Calu3 (cell line): ENCODE measurements around the gene SLC8A1. TPM values are rescaled to one million over a fixed set of nuclear protein-coding genes. Genes with fewer than 3 reads are reported as not detected.

Experiments used
- BruUV-seq: library from RNA; stranded (reverse); fragments of 400-500 nt; replicated peaks from 2 replicates; lab custom pipeline; 2021; lab: Mats Ljungman, UMichigan
- CTCF ChIA-PET: fragments of 300-600 bp; sonication (Branson Sonifier 250); formaldehyde crosslinking; loops from one replicate; lab custom pipeline; 2022; ENCODE audit warnings: antibody characterized with exemption; lab: Charles Lee
- DNase-seq: peaks from one replicate; pipeline ENCODE4 v3.0.0; 2022
- H3K27ac Mint-ChIP-seq: one replicate; pipeline ENCODE4 v1.8.0; 2022; ENCODE audit warnings: mixed read lengths; ENCODE audit not compliant: unreplicated experiment
- H3K27me3 Mint-ChIP-seq: one replicate; pipeline ENCODE4 v1.8.0; 2022; ENCODE audit warnings: mixed read lengths; ENCODE audit not compliant: unreplicated experiment
- H3K36me3 Mint-ChIP-seq: one replicate; pipeline ENCODE4 v1.8.0; 2022; ENCODE audit warnings: mild to moderate bottlenecking, moderate library complexity, mixed read lengths; ENCODE audit not compliant: insufficient read depth, unreplicated experiment
- H3K4me1 Mint-ChIP-seq: one replicate; pipeline ENCODE4 v1.8.0; 2022; ENCODE audit warnings: mild to moderate bottlenecking, low read depth, mixed read lengths; ENCODE audit not compliant: unreplicated experiment
- H3K4me3 Mint-ChIP-seq: one replicate; pipeline ENCODE4 v1.8.0; 2022; ENCODE audit warnings: mild to moderate bottlenecking, low read depth, moderate library complexity, mixed read lengths; ENCODE audit not compliant: unreplicated experiment
- H3K9me3 Mint-ChIP-seq: one replicate; pipeline ENCODE4 v1.8.0; 2022; ENCODE audit warnings: low read depth, mixed read lengths; ENCODE audit not compliant: unreplicated experiment
- intact Hi-C: fragments of 100-400 bp; cut with micrococcal nuclease; formaldehyde crosslinking; loops from one replicate; pipeline ENCODE4 v1.10.0; 2022; ENCODE audit not compliant: unreplicated experiment
- total RNA-seq: library from RNA; stranded (reverse); gene quantifications from 2 replicates; pipeline ENCODE4 v1.2.3, GENCODE V29; 2022
- TF ChIP-seq, protein P1 (sequence below): fragments of 200-600 bp; IDR thresholded peaks from one replicate; pipeline ENCODE4 v1.8.0; 2022; ENCODE audit warnings: antibody characterized with exemption; ENCODE audit not compliant: unreplicated experiment

SLC8A1 gene
- total RNA-seq, 1 experiment from 2014 or later: 0.05 TPM

DNA sequence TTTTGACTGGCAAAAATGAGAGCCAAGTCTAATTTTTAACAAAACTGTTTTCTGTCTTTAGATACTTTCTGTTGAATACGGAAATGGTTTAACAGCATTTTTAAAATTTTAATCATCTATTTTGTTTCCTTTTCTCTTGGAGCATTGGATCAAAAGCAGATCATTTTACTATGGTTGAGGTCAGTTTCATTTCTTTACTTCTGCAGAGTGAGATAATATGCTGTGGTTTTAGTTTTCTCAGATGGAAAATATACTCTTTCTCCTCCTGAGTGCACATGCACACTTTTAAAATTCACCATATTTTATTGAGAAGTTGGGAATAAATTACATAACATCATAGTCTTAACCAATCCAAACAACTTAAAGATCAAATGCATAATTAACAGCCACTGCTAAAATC, 283.3 kb downstream of the SLC8A1 start:
- CTCF ChIA-PET: no interaction called here
- Mint-ChIP-seq H3K27me3 (no peaks in the 10 kb centered on the region), H3K4me1 (peaks cover 14% of the 10 kb centered on the region), H3K4me3 (no peak overlapping the region), H3K9me3 (no peaks in the 10 kb centered on the region), H3K36me3 (peaks cover 5% of the 10 kb centered on the region), H3K27ac (peak overlapping the region; percentile 12)
- no peak for DNase-seq
- TF ChIP-seq, protein P1, sequence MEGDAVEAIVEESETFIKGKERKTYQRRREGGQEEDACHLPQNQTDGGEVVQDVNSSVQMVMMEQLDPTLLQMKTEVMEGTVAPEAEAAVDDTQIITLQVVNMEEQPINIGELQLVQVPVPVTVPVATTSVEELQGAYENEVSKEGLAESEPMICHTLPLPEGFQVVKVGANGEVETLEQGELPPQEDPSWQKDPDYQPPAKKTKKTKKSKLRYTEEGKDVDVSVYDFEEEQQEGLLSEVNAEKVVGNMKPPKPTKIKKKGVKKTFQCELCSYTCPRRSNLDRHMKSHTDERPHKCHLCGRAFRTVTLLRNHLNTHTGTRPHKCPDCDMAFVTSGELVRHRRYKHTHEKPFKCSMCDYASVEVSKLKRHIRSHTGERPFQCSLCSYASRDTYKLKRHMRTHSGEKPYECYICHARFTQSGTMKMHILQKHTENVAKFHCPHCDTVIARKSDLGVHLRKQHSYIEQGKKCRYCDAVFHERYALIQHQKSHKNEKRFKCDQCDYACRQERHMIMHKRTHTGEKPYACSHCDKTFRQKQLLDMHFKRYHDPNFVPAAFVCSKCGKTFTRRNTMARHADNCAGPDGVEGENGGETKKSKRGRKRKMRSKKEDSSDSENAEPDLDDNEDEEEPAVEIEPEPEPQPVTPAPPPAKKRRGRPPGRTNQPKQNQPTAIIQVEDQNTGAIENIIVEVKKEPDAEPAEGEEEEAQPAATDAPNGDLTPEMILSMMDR: no peak
- intact Hi-C loops: no loop called here
- no TSS peak for BruUV-seq

DNA sequence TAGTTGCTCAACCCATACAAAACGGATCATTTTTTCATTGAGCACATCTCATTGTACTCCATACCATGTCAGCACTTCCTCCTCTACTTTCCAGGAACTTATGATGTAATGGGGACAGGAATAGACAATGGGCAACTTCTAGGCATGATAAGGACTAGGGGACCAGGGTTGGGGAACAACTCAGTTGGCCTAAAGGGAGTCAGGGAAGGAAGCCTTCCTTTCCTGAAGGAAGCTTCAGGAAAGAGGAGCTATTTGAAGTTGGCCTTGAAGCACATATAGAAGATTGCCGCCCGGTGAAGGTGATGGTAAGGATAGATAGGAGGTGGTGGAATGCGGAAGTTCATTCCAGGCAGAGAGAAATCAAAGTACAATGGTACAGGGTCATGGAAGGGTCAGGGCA, 283.9 kb downstream of the SLC8A1 start:
- Mint-ChIP-seq H3K4me1 (peaks cover 14% of the 10 kb centered on the region), H3K36me3 (peaks cover 5% of the 10 kb centered on the region), H3K4me3 (no peak overlapping the region), H3K27ac (peak overlapping the region; percentile 12), H3K27me3 (no peaks in the 10 kb centered on the region), H3K9me3 (no peaks in the 10 kb centered on the region)
- CTCF ChIA-PET: no interaction called here
- peak; percentile 2 for DNase-seq
- TF ChIP-seq, protein P1: no peak
- BruUV-seq: no TSS peak
- intact Hi-C loops: no loop called here

DNA sequence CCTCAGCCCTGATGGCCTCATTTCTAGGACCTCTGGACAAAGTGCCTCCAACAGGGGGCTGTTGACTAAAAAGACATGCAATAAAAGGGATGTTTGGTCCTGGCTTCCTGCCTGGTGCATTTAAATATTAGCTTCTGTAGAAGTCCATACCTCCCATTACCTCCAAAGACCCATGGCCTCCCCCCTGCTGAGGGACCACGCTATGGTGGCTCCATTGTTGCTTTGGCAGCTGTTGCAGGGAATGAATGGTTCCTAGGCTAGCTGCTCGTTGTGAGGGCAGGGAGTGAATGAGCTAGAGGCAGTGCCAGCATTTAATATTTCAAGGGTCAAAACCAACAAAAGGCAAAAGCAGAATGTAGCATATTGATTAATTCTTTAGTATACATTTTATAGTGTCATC, 285.9 kb downstream of the SLC8A1 start:
- TF ChIP-seq, protein P1: no peak
- Mint-ChIP-seq H3K9me3 (no peaks in the 10 kb centered on the region), H3K36me3 (peaks cover 5% of the 10 kb centered on the region), H3K4me1 (peaks cover 14% of the 10 kb centered on the region), H3K27me3 (no peaks in the 10 kb centered on the region), H3K27ac (no peak overlapping the region), H3K4me3 (no peak overlapping the region)
- DNase-seq: no peak
- intact Hi-C loops: no loop called here
- CTCF ChIA-PET: no interaction called here
- BruUV-seq: no TSS peak

DNA sequence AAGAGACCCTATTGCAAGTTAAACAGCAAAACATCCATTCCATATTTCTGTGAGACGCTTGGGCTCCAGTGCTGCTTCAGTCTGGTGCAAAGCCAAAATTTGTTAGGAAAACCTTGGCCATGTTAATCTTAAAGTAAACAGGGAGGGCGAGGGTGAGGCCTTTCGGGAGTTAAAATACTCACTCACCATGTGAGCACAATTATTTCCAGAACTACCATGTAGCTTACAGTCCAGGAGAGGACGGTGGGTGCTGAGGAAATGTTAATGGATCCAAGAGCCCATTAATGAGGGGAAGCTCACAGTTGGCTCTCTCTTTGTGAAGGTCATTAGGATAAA, 286.4 kb downstream of the SLC8A1 start:
- Mint-ChIP-seq H3K27ac (no peak overlapping the region), H3K36me3 (peaks cover 5% of the 10 kb centered on the region), H3K27me3 (no peaks in the 10 kb centered on the region), H3K4me3 (no peak overlapping the region), H3K4me1 (peaks cover 14% of the 10 kb centered on the region), H3K9me3 (no peaks in the 10 kb centered on the region)
- BruUV-seq: no TSS peak
- CTCF ChIA-PET: no interaction called here
- TF ChIP-seq, protein P1: no peak
- DNase-seq: no peak
- intact Hi-C loops: no loop called here
